ENCODE results near the gene PGLYRP4. TPM values are rescaled to one million over a fixed set of nuclear protein-coding genes. Genes with fewer than 3 reads are reported as not detected.

PGLYRP4 gene
- total and polyA plus RNA-seq, 2 donors (not counting 1 experiment from before 2014, with no cell fraction given) = not detected

GRCh38 chr1:153336650-153337049, 12.0 kb downstream of the PGLYRP4 start:
- Histone ChIP-seq H3K27me3 (replicated peaks in 1 of 4; ENCODE audit: control extremely low read depth in 1 of 4, control insufficient read depth in 3 of 4, insufficient read depth in 4 of 4, low read length in 3 of 4) (peaks cover 0 to 34% (median 12%) of the 10 kb centered on the region in 4 experiments), H3K4me1 (ENCODE audit: control insufficient read depth in 2 of 2, insufficient read depth in 2 of 2, low read length in 2 of 2) (peaks cover 0 to 3% of the 10 kb centered on the region in 2 donors), H3K4me2 (replicated peaks; ENCODE audit: low read depth, low read length, poor library complexity, severe bottlenecking) (no peak overlapping the region), H3K27ac (ENCODE audit: low read length in 2 of 2) (no peak overlapping the region), H3K9ac (ENCODE audit: low read length) (no peak overlapping the region), H3K9me3 (ENCODE audit: control extremely low read depth in 1 of 3, control insufficient read depth in 2 of 3, insufficient read depth in 1 of 3, low read length in 2 of 3) (peaks cover 0 to 3% (median 2%) of the 10 kb centered on the region in 3 donors), H3K4me3 (ENCODE audit: control extremely low read depth in 1 of 5, extremely low read depth in 1 of 5, insufficient read depth in 1 of 5, low read depth in 2 of 5, low read length in 4 of 5) (no peak overlapping the region), H2AFZ (ENCODE audit: insufficient read depth, low read depth, low read length, poor library complexity, severe bottlenecking) (no peak overlapping the region), H3K79me2 (ENCODE audit: control insufficient read depth, insufficient read depth, low read length) (no peaks in the 10 kb centered on the region), H4K20me1 (ENCODE audit: control insufficient read depth, insufficient read depth, low read length, poor library complexity, severe bottlenecking) (no peaks in the 10 kb centered on the region), H3K36me3 (replicated peaks in 1 of 2; ENCODE audit: control extremely low read depth in 1 of 2, control insufficient read depth in 1 of 2, extremely low read depth in 1 of 2, insufficient read depth in 2 of 2, low read length in 1 of 2) (no peaks in the 10 kb centered on the region)
- H3K4me3 Mint-ChIP-seq = no peak overlapping the region
- TF ChIP-seq CTCF (IDR thresholded peaks at IDR 0.05) (no peak), EZH2 (IDR thresholded peaks at IDR 0.05; ENCODE audit: borderline replicate concordance, insufficient read depth, low read depth, low read length, poor library complexity, severe bottlenecking) (no peak)
- ATAC-seq (ENCODE audit: low read depth) (no peak), DNase-seq (no peak)
- H3K27me3 Mint-ChIP-seq = peaks cover 45% of the 10 kb centered on the region
- no peaks in the 10 kb centered on the region for H3K4me1 Mint-ChIP-seq
- intact Hi-C loops (cut with micrococcal nuclease) = no loop called here
- ChIA-PET POLR2A (no interaction called here), CTCF (interaction anchor here (1.5 kb wide), 1 partner anchor 16 kb away, joined by 8 read pairs; no protein-coding TSS in a partner anchor)
- H3K9me3 Mint-ChIP-seq (ENCODE audit: insufficient read depth) = no peaks in the 10 kb centered on the region
- no peak overlapping the region for H3K27ac Mint-ChIP-seq

GRCh38 chr1:153333902-153334301, 14.7 kb downstream of the PGLYRP4 start:
- H3K4me3 ChIP-seq (ENCODE audit: control extremely low read depth in 1 of 5, extremely low read depth in 1 of 5, insufficient read depth in 1 of 5, low read depth in 2 of 5, low read length in 4 of 5) = no peak overlapping the region
- no peak overlapping the region for H2AFZ ChIP-seq (ENCODE audit: insufficient read depth, low read depth, low read length, poor library complexity, severe bottlenecking)
- Mint-ChIP-seq H3K4me1 (no peaks in the 10 kb centered on the region), H3K9me3 (ENCODE audit: insufficient read depth) (peaks cover 7% of the 10 kb centered on the region), H3K27me3 (peaks cover 51% of the 10 kb centered on the region), H3K4me3 (no peak overlapping the region), H3K27ac (no peak overlapping the region)
- DNase-seq (no peak), ATAC-seq (ENCODE audit: low read depth) (no peak)
- H3K27me3 ChIP-seq (replicated peaks in 1 of 4; ENCODE audit: control extremely low read depth in 1 of 4, control insufficient read depth in 3 of 4, insufficient read depth in 4 of 4, low read length in 3 of 4) = peaks cover 0 to 33% (median 11%) of the 10 kb centered on the region in 4 experiments
- intact Hi-C loops (cut with micrococcal nuclease) = no loop called here
- POLR2A ChIA-PET = no interaction called here
- no peaks in the 10 kb centered on the region for H4K20me1 ChIP-seq (ENCODE audit: control insufficient read depth, insufficient read depth, low read length, poor library complexity, severe bottlenecking)
- no peak overlapping the region for H3K9ac ChIP-seq (ENCODE audit: low read length)
- H3K9me3 ChIP-seq (ENCODE audit: control extremely low read depth in 1 of 3, control insufficient read depth in 2 of 3, insufficient read depth in 1 of 3, low read length in 2 of 3) = peaks cover 3 to 18% (median 14%) of the 10 kb centered on the region in 3 donors
- H3K36me3 ChIP-seq (replicated peaks in 1 of 2; ENCODE audit: control extremely low read depth in 1 of 2, control insufficient read depth in 1 of 2, extremely low read depth in 1 of 2, insufficient read depth in 2 of 2, low read length in 1 of 2) = no peaks in the 10 kb centered on the region
- H3K4me2 ChIP-seq (replicated peaks; ENCODE audit: low read depth, low read length, poor library complexity, severe bottlenecking) = no peak overlapping the region
- TF ChIP-seq EZH2 (IDR thresholded peaks at IDR 0.05; ENCODE audit: borderline replicate concordance, insufficient read depth, low read depth, low read length, poor library complexity, severe bottlenecking) (no peak), CTCF (IDR thresholded peaks at IDR 0.05) (no peak)
- CTCF ChIA-PET = interaction anchor here (2.2 kb wide), 1 partner anchor 18 kb away, joined by 4 read pairs; no protein-coding TSS in a partner anchor
- no peaks in the 10 kb centered on the region for H3K79me2 ChIP-seq (ENCODE audit: control insufficient read depth, insufficient read depth, low read length)
- no peak overlapping the region for H3K27ac ChIP-seq (ENCODE audit: low read length in 2 of 2)
- H3K4me1 ChIP-seq (ENCODE audit: control insufficient read depth in 2 of 2, insufficient read depth in 2 of 2, low read length in 2 of 2) = no peaks in the 10 kb centered on the region
- WGBS (ENCODE audit: insufficient coverage) = no CpG with 5 or more reads among the region's 1 CpG

Data from B cell (primary cell).